A549 (cell line): Measurements from ENCODE around the gene IGF2R. TPM values are rescaled to one million over a fixed set of nuclear protein-coding genes. Genes with fewer than 3 reads are reported as not detected.
A peak's percentile ranks its signal among the peaks of the same experiment; 100 is the strongest.

Experiments used
- ATAC-seq, 2 experiments: fragments of 200-7000 bp in 1 of 2; fragments of >200 bp in 1 of 2; cut with Nextera tagmentation in 1 of 2; cut with Tn5 transposase in 1 of 2; 3 replicates each; pipeline versions ENCODE4 v1.8.0 to v1.9.1; 2018 to 2020; ENCODE audit warnings: mild to moderate bottlenecking in 1 of 2, moderate library complexity in 1 of 2
- CTCF ChIA-PET: fragments of 300-600 bp; sonication (Branson Sonifier 250); formaldehyde crosslinking; extraction: SDS; loops from one replicate; lab custom pipeline; 2021; ENCODE audit warnings: antibody characterized with exemption, inconsistent platforms; lab: Yijun Ruan, JAX
- POLR2A ChIA-PET: fragments of 350-600 bp; formaldehyde crosslinking; extraction: SDS; loops from one replicate; lab custom pipeline; 2021; ENCODE audit warnings: antibody characterized with exemption, inconsistent platforms; lab: Yijun Ruan, JAX
- DNase-seq, 2 experiments: peaks; one replicate each; pipeline versions ENCODE4 v3.0.0 to v3.0.0-alpha.2; 2011 to 2016; ENCODE audit warnings: low read depth in 1 of 2, low spot score in 1 of 2
- FAIRE-seq: peaks from 2 replicates; lab custom pipeline; 2011; peaks lifted over from hg19 to GRCh38; lab: Jason Lieb, UNC
- H3K27ac ChIP-seq, 2 experiments: fragments of >200 bp; sonication (Bioruptor Twin); formaldehyde crosslinking; 3 replicates each; pipeline ENCODE4 v1.5.1; 2016 to 2017
- H3K4me1 ChIP-seq: fragments of >200 bp; sonication (Bioruptor Twin); formaldehyde crosslinking; 3 replicates; pipeline ENCODE4 v1.6.1; 2016
- H3K4me2 ChIP-seq: fragments of >200 bp; sonication (Bioruptor Twin); formaldehyde crosslinking; 3 replicates; pipeline ENCODE4 v1.6.1; 2016
- H3K4me3 ChIP-seq: fragments of >200 bp; sonication (Bioruptor Twin); formaldehyde crosslinking; 3 replicates; pipeline ENCODE4 v1.5.1; 2016
- H3K9me3 ChIP-seq: fragments of >200 bp; sonication (Bioruptor Twin); formaldehyde crosslinking; 3 replicates; pipeline ENCODE4 v1.6.1; 2016
- BHLHE40 ChIP-seq: IDR thresholded peaks from 2 replicates; pipeline ENCODE4 v1.6.1; 2012; ENCODE audit warnings: low read depth, low read length, inconsistent platforms
- E2F6 ChIP-seq: IDR thresholded peaks from 2 replicates; pipeline ENCODE4 v1.6.1; 2012; ENCODE audit warnings: low read depth, borderline replicate concordance
- EHMT2 ChIP-seq: fragments of 200-600 bp; sonication (generic); IDR thresholded peaks from 2 replicates; pipeline ENCODE4 v1.6.1; 2016; ENCODE audit warnings: antibody characterized with exemption, low read depth, mild to moderate bottlenecking, moderate library complexity
- ELK1 ChIP-seq: fragments of 150-350 bp; IDR thresholded peaks from 2 replicates; pipeline ENCODE4 v1.6.1; 2014; ENCODE audit warnings: low read depth, mild to moderate bottlenecking, low read length
- EP300 ChIP-seq, 2 experiments: fragments of >200 bp; sonication (Bioruptor Twin); formaldehyde crosslinking; IDR thresholded peaks; 2 replicates in 1 of 2; 3 replicates in 1 of 2; pipeline ENCODE4 v1.6.1; 2016 to 2017
- FOXS1 ChIP-seq: fragments of 250-450 bp; sonication (Bioruptor Pico); IDR thresholded peaks from 2 replicates; pipeline ENCODE4 v1.5.0; 2020; ENCODE audit warnings: mild to moderate bottlenecking, moderate library complexity
- KDM5A ChIP-seq: fragments of 200-600 bp; sonication (generic); IDR thresholded peaks from 2 replicates; pipeline ENCODE4 v1.6.1; 2016; ENCODE audit warnings: antibody characterized with exemption, mild to moderate bottlenecking
- MYC ChIP-seq: IDR thresholded peaks from 2 replicates; pipeline ENCODE4 v1.6.1; 2012; ENCODE audit warnings: mild to moderate bottlenecking, inconsistent platforms, low read length, improper control_type of control experiment, borderline replicate concordance
- NFE2L2 ChIP-seq: fragments of 150-350 bp; conservative IDR thresholded peaks from 2 replicates; pipeline ENCODE4 v1.6.1; 2014; ENCODE audit warnings: low read length
- NR3C1 ChIP-seq: fragments of >200 bp; sonication (Bioruptor Twin); formaldehyde crosslinking; IDR thresholded peaks from 3 replicates; pipeline ENCODE4 v1.6.1; 2017
- POLR2A ChIP-seq: IDR thresholded peaks from 2 replicates; pipeline ENCODE4 v1.6.1; 2012; ENCODE audit warnings: mild to moderate bottlenecking, low read length
- POLR2AphosphoS2 ChIP-seq: conservative IDR thresholded peaks from 2 replicates; pipeline ENCODE4 v1.6.1; 2012; ENCODE audit warnings: low read length, improper control_type of control experiment, inconsistent platforms
- RAD21 ChIP-seq, 2 experiments: fragments of >200 bp in 1 of 2; sonication (Bioruptor Twin) in 1 of 2; formaldehyde crosslinking in 1 of 2; IDR thresholded peaks in 1 of 2; conservative IDR thresholded peaks in 1 of 2; 2 replicates in 1 of 2; 3 replicates in 1 of 2; pipeline ENCODE4 v1.6.1; 2012 to 2018; ENCODE audit warnings: inconsistent platforms in 1 of 2
- RARB ChIP-seq: fragments of 250-450 bp; sonication (Bioruptor Pico); IDR thresholded peaks from 2 replicates; pipeline ENCODE4 v1.8.0; 2021; ENCODE audit warnings: mild to moderate bottlenecking, moderate library complexity
- RFX5 ChIP-seq: fragments of 450-650 bp; IDR thresholded peaks from 2 replicates; pipeline ENCODE4 v1.7.1; 2014; ENCODE audit warnings: antibody characterized with exemption, mild to moderate bottlenecking, moderate library complexity
- RNF2 ChIP-seq: fragments of 200-600 bp; sonication (generic); IDR thresholded peaks from 2 replicates; pipeline ENCODE4 v1.6.1; 2016; ENCODE audit warnings: low read depth, mild to moderate bottlenecking, antibody characterized with exemption, moderate library complexity, borderline replicate concordance
- TFCP2L1 ChIP-seq: fragments of 250-450 bp; sonication (Bioruptor Pico); IDR thresholded peaks from 2 replicates; pipeline ENCODE4 v1.5.0; 2021; ENCODE audit warnings: mild to moderate bottlenecking
- ZC3H11A ChIP-seq: fragments of 450-650 bp; IDR thresholded peaks from 2 replicates; pipeline ENCODE4 v1.6.1; 2014; ENCODE audit warnings: antibody characterized with exemption, mild to moderate bottlenecking
- WGBS: methylation state at CpG from one replicate; pipeline ENCODE4 v1.1.6; 2017; ENCODE audit errors: missing lambda C conversion rate; 5-methylcytosine and 5-hydroxymethylcytosine counted together
- polyA plus RNA-seq, 4 experiments: library from polyadenylated mRNA; depleted of rRNA in 3 of 4; stranded (reverse); fragments of >200 nt; fragmentation: RNase III in 1 of 4; extraction: RNeasy Plus Mini Kit Qiagen cat#74134 plus additional on column Dnase treatment in 1 of 4; gene quantifications; 2 replicates in 3 of 4; 3 replicates in 1 of 4; pipeline ENCODE4 v1.2.3, GENCODE V29; 2011 to 2017
- TF ChIP-seq, protein P1 (sequence below): fragments of 250-450 bp; sonication (Bioruptor Pico); IDR thresholded peaks from 2 replicates; pipeline ENCODE4 v1.5.0; 2021; ENCODE audit warnings: mild to moderate bottlenecking, moderate library complexity, borderline replicate concordance
- TF ChIP-seq, protein P2 (sequence below): IDR thresholded peaks from 2 replicates; pipeline ENCODE4 v1.6.1; 2012

Gene IGF2R
- polyA plus RNA-seq, 2 of the 4 experiments (the other 2 are of a cell fraction): 17.6 to 24.9 TPM

GRCh38 chr6:159978291-159979135 is 9.6 kb downstream of the IGF2R start:
- Histone ChIP-seq H3K4me1 (peaks cover 35% of the 10 kb centered on the region), H3K27ac (0 out of 6 replicates have a peak overlapping the region, but pooled peaks of 1 of the 2 experiments have one; percentile 7), H3K9me3 (no peaks in the 10 kb centered on the region), H3K4me3 (no peak overlapping the region), H3K4me2 (0 out of 3 replicates have a peak overlapping the region, but pooled peaks have one; percentile 33)
- TF ChIP-seq RARB (no peak), ELK1 (no peak)
- no peak for ATAC-seq
- no peak for DNase-seq
- ChIA-PET CTCF (no interaction called here), POLR2A (no interaction called here)
- WGBS: 74% methylated on average over 10 of the region's 13 CpGs
- FAIRE-seq: no peak

DNA sequence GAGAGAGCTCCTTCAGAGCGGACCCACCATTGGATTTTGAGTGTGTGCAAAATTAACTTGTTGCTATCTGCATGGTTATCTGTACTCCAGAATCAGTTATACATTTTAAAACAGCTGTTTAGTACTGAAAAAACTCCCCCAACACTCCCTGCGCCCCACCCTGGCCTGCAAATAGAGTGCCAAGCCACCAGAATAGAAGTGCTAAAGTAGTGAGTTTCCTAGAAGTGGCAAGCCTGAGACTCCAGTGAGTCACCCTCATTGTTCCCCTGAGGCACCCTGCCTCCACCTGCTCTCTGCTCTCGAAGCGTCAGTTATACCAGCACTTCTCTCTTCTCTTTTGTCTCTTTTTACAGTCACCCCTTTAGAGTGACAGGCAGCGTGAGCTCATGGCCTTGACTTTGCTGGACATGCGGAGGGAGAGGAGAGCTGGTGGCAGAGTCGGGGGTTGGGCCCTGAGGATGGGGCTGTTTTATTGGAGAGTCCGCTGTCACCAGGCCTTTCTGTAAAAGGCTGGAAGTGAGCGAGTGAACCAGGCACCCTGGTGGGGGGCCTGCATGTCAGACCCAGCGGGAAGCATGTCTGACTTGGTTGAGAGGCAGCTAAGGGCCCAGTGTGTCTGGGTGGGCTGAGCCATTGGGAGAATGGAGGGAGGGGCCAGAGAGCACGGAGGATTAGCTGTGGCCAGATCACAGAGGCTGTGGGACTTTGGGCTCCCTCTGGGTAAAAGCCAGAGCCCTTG is 10.4 kb downstream of the IGF2R start:
- no peak overlapping the region for H3K4me3 ChIP-seq
- TF ChIP-seq NFE2L2 (no peak), FOXS1 (CRISPR knock-in tag) (no peak), POLR2A (no peak), RFX5 (no peak), NR3C1 (no peak)
- H3K4me1 ChIP-seq: peaks cover 28% of the 10 kb centered on the region
- no peak for ATAC-seq
- H3K9me3 ChIP-seq: no peaks in the 10 kb centered on the region
- H3K4me2 ChIP-seq: 0 out of 3 replicates have a peak overlapping the region, but pooled peaks have one; percentile 33
- CTCF ChIA-PET: no interaction called here
- 90% methylated on average over 9 of the region's 11 CpGs for WGBS
- H3K27ac ChIP-seq: 0 out of 6 replicates have a peak overlapping the region, but pooled peaks of 1 of the 2 experiments have one; percentile 7
- DNase-seq: no peak
- POLR2A ChIA-PET: no interaction called here
- FAIRE-seq: no peak

DNA sequence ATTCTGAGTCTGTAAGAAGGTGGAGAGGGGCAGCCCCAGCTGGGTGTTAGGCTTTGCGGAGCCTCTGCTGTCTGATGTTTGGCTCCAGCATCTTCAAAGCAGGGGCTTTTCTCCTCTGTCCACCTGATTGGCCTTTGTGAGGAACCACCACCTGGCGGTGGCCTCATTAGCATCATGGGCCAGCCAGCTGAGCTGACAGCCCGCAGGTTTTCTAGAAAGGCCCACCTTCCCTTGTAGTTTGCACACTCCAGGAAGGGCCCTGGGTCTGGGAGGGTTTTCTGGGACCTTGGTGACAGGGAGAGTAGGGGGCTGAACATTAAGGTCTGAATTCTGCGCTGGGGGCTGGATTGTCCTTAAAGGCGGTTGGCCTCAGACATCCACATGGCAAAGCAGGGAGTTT is 11.6 kb downstream of the IGF2R start:
- no peak for FAIRE-seq
- TF ChIP-seq EP300 (IDR thresholded peaks at IDR 0.05) (no peak), MYC (no peak), ZC3H11A (no peak), POLR2AphosphoS2 (no peak), RAD21 (conservative IDR thresholded peaks at IDR 0.05 in 1 of 2, IDR thresholded peaks at IDR 0.05 in 1 of 2) (no peak), NFE2L2 (no peak), EHMT2 (no peak), RFX5 (no peak), KDM5A (no peak), BHLHE40 (no peak), TFCP2L1 (CRISPR knock-in tag) (no peak), E2F6 (no peak), RNF2 (no peak)
- TF ChIP-seq, protein P1, sequence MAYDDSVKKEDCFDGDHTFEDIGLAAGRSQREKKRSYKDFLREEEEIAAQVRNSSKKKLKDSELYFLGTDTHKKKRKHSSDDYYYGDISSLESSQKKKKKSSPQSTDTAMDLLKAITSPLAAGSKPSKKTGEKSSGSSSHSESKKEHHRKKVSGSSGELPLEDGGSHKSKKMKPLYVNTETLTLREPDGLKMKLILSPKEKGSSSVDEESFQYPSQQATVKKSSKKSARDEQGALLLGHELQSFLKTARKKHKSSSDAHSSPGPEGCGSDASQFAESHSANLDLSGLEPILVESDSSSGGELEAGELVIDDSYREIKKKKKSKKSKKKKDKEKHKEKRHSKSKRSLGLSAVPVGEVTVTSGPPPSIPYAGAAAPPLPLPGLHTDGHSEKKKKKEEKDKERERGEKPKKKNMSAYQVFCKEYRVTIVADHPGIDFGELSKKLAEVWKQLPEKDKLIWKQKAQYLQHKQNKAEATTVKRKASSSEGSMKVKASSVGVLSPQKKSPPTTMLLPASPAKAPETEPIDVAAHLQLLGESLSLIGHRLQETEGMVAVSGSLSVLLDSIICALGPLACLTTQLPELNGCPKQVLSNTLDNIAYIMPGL: no peak
- TF ChIP-seq, protein P2, sequence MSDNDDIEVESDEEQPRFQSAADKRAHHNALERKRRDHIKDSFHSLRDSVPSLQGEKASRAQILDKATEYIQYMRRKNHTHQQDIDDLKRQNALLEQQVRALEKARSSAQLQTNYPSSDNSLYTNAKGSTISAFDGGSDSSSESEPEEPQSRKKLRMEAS: no peak
- Histone ChIP-seq H3K4me1 (peaks cover 23% of the 10 kb centered on the region), H3K4me2 (no peak overlapping the region), H3K4me3 (no peak overlapping the region), H3K9me3 (no peaks in the 10 kb centered on the region), H3K27ac (no peak overlapping the region)
- POLR2A ChIA-PET: no interaction called here
- WGBS: 100% methylated on average over 2 of the region's 5 CpGs
- no peak for DNase-seq
- CTCF ChIA-PET: no interaction called here
- no peak for ATAC-seq
